H1 (cell line): Measurements from ENCODE around the gene PRKCD. TPM values are rescaled to one million over a fixed set of nuclear protein-coding genes. Genes with fewer than 3 reads are reported as not detected.

Experiments
- CTCF ChIA-PET: fragments of 300-600 bp; sonication (Branson Sonifier 250); formaldehyde crosslinking; loops from one replicate; lab custom pipeline; 2021; ENCODE audit not compliant: partially characterized antibody; lab: Charles Lee
- POLR2A ChIA-PET: fragments of 300-600 bp; sonication (Branson Sonifier 250); formaldehyde crosslinking; loops from one replicate; lab custom pipeline; 2021; ENCODE audit warnings: inconsistent platforms; ENCODE audit not compliant: partially characterized antibody; lab: Charles Lee
- DNase-seq, 2 experiments: peaks; one replicate each; pipeline versions ENCODE4 v3.0.0 to v3.0.0-alpha.2; 2010 to 2022; ENCODE audit warnings: low spot score in 2 of 2, low read depth in 1 of 2, mixed read lengths in 1 of 2
- FAIRE-seq: peaks from 2 replicates; lab custom pipeline; 2011; peaks lifted over from hg19 to GRCh38; lab: Jason Lieb, UNC
- H2AFZ ChIP-seq: 2 replicates; pipeline ENCODE4 v1.8.1; 2012; ENCODE audit warnings: low read length, inconsistent platforms
- H2AK5ac ChIP-seq: 2 replicates; pipeline ENCODE4 v1.6.1; 2013; ENCODE audit warnings: low read depth, low read length
- H2BK120ac ChIP-seq: replicated peaks from 2 replicates; pipeline ENCODE3; 2013; ENCODE audit warnings: low read depth, low read length, inconsistent platforms
- H2BK12ac ChIP-seq: 2 replicates; pipeline ENCODE4 v1.6.1; 2013; ENCODE audit warnings: low read depth, low read length
- H2BK15ac ChIP-seq: 2 replicates; pipeline ENCODE4 v1.6.1; 2013; ENCODE audit warnings: low read length
- H2BK20ac ChIP-seq: 2 replicates; pipeline ENCODE4 v1.6.1; 2013; ENCODE audit warnings: low read length
- H2BK5ac ChIP-seq: 2 replicates; pipeline ENCODE4 v1.6.1; 2013; ENCODE audit warnings: low read depth, low read length
- H3K14ac ChIP-seq: 2 replicates; pipeline ENCODE4 v1.6.1; 2013; ENCODE audit warnings: inconsistent platforms; ENCODE audit not compliant: insufficient read length
- H3K18ac ChIP-seq: 2 replicates; pipeline ENCODE4 v1.6.1; 2013; ENCODE audit warnings: low read length; ENCODE audit errors: extremely low read depth
- H3K23ac ChIP-seq: 2 replicates; pipeline ENCODE4 v1.6.1; 2013; ENCODE audit warnings: inconsistent platforms; ENCODE audit not compliant: insufficient read length
- H3K23me2 ChIP-seq: 2 replicates; pipeline ENCODE4 v1.6.1; 2013; ENCODE audit warnings: low read depth, low read length
- H3K27ac ChIP-seq: 2 replicates; pipeline ENCODE4 v1.6.1; 2011; ENCODE audit warnings: low read depth, low read length, inconsistent platforms
- H3K27me3 ChIP-seq, 4 experiments: replicated peaks in 1 of 4; 1 replicate in 1 of 4; 2 replicates in 3 of 4; pipeline versions ENCODE4 v1.6.1 to v1.8.1; 2011 to 2013; ENCODE audit warnings: low read length in 3 of 4, mild to moderate bottlenecking in 3 of 4, inconsistent platforms in 2 of 4, mixed read lengths in 2 of 4, moderate library complexity in 1 of 4; ENCODE audit not compliant: control insufficient read depth in 3 of 4, insufficient read depth in 3 of 4; ENCODE audit errors: extremely low read depth in 1 of 4
- H3K36me3 ChIP-seq, 4 experiments: 2 replicates each; pipeline versions ENCODE4 v1.6.1 to v1.8.1; 2011 to 2013; ENCODE audit warnings: mild to moderate bottlenecking in 4 of 4, low read length in 3 of 4, moderate library complexity in 2 of 4, control low read depth in 1 of 4, inconsistent platforms in 1 of 4; ENCODE audit not compliant: insufficient read depth in 4 of 4, control insufficient read depth in 2 of 4
- H3K4ac ChIP-seq: replicated peaks from 2 replicates; pipeline ENCODE3; 2013; ENCODE audit warnings: low read length, low read depth, mixed read lengths, inconsistent platforms; ENCODE audit not compliant: insufficient read length
- H3K4me1 ChIP-seq, 4 experiments: replicated peaks in 1 of 4; 1 replicate in 1 of 4; 2 replicates in 3 of 4; pipeline versions ENCODE4 v1.6.1 to v1.8.1; 2011 to 2013; ENCODE audit warnings: low read length in 3 of 4, inconsistent platforms in 2 of 4, mixed read lengths in 1 of 4; ENCODE audit not compliant: insufficient read depth in 4 of 4, control insufficient read depth in 3 of 4
- H3K4me2 ChIP-seq, 2 experiments: 2 replicates each; pipeline versions ENCODE4 v1.6.1 to v1.8.1; 2011 to 2013; ENCODE audit warnings: low read depth in 2 of 2, low read length in 2 of 2, control low read depth in 1 of 2, inconsistent platforms in 1 of 2, mild to moderate bottlenecking in 1 of 2; ENCODE audit not compliant: insufficient read depth in 1 of 2
- H3K4me3 ChIP-seq, 4 experiments: fragments of 200-600, 300-600 bp in 1 of 4; sonication (generic), shearing (Covaris generic), sonication (Bioruptor Twin) in 1 of 4; 2 replicates each; pipeline versions ENCODE4 v1.5.1 to v1.8.1; 2011 to 2016; ENCODE audit warnings: low read length in 4 of 4, low read depth in 3 of 4, control low read depth in 2 of 4, inconsistent platforms in 2 of 4, mild to moderate bottlenecking in 2 of 4, mixed read lengths in 1 of 4, moderate library complexity in 1 of 4; ENCODE audit not compliant: insufficient read depth in 2 of 4; ENCODE audit errors: extremely low read depth in 1 of 4
- H3K56ac ChIP-seq: replicated peaks from 2 replicates; pipeline ENCODE3; 2013; ENCODE audit warnings: low read depth, mild to moderate bottlenecking, mixed read lengths, low read length, inconsistent platforms; ENCODE audit not compliant: insufficient read length
- H3K79me1 ChIP-seq: 2 replicates; pipeline ENCODE4 v1.6.1; 2013; ENCODE audit warnings: low read depth, low read length, control low read depth
- H3K79me2 ChIP-seq, 2 experiments: 2 replicates each; pipeline versions ENCODE4 v1.6.1 to v1.8.1; 2012 to 2013; ENCODE audit warnings: low read length in 2 of 2, mild to moderate bottlenecking in 2 of 2, inconsistent platforms in 1 of 2; ENCODE audit not compliant: insufficient read depth in 2 of 2, control insufficient read depth in 1 of 2
- H3K9ac ChIP-seq, 4 experiments: replicated peaks in 1 of 4; 1 replicate in 1 of 4; 2 replicates in 3 of 4; pipeline versions ENCODE4 v1.6.1 to v1.8.1; 2011 to 2013; ENCODE audit warnings: low read depth in 3 of 4, low read length in 3 of 4, control low read depth in 2 of 4, mild to moderate bottlenecking in 2 of 4, moderate library complexity in 2 of 4, inconsistent platforms in 1 of 4; ENCODE audit errors: extremely low read depth in 1 of 4
- H3K9me3 ChIP-seq, 2 experiments: 2 replicates each; pipeline versions ENCODE4 v1.6.1 to v1.8.1; 2012 to 2013; ENCODE audit warnings: mild to moderate bottlenecking in 2 of 2, moderate library complexity in 2 of 2, control low read depth in 1 of 2, inconsistent platforms in 1 of 2, low read depth in 1 of 2, low read length in 1 of 2, mixed read lengths in 1 of 2; ENCODE audit not compliant: insufficient read depth in 2 of 2
- H4K20me1 ChIP-seq, 2 experiments: replicated peaks in 1 of 2; 2 replicates each; pipeline versions ENCODE3 to v1.8.1; 2011 to 2013; ENCODE audit warnings: inconsistent platforms in 2 of 2, low read length in 2 of 2, mild to moderate bottlenecking in 1 of 2; ENCODE audit not compliant: insufficient read depth in 2 of 2, control insufficient read depth in 1 of 2
- H4K5ac ChIP-seq: 2 replicates; pipeline ENCODE4 v1.6.1; 2013; ENCODE audit warnings: low read length, low read depth, mixed read lengths, inconsistent platforms; ENCODE audit not compliant: insufficient read length
- H4K8ac ChIP-seq: 2 replicates; pipeline ENCODE4 v1.8.0; 2013; ENCODE audit warnings: mild to moderate bottlenecking, moderate library complexity, low read length, inconsistent platforms; ENCODE audit not compliant: insufficient read depth; ENCODE audit errors: extremely low read depth
- H4K91ac ChIP-seq: replicated peaks from 2 replicates; pipeline ENCODE3; 2013; ENCODE audit warnings: low read length, mixed read lengths, inconsistent platforms; ENCODE audit not compliant: insufficient read length
- CTCF ChIP-seq, 3 experiments: IDR thresholded peaks; 1 replicate in 2 of 3; 2 replicates in 1 of 3; pipeline versions ENCODE4 v1.5.1 to v1.6.1; 2011; ENCODE audit warnings: low read length in 3 of 3, mild to moderate bottlenecking in 3 of 3, inconsistent platforms in 2 of 3, low read depth in 1 of 3, moderate library complexity in 1 of 3; ENCODE audit not compliant: insufficient read depth in 1 of 3; ENCODE audit errors: control extremely low read depth in 1 of 3
- RAD21 ChIP-seq, 2 experiments: IDR thresholded peaks in 1 of 2; conservative IDR thresholded peaks in 1 of 2; 2 replicates each; pipeline ENCODE4 v1.6.1; 2011; ENCODE audit warnings: low read depth in 2 of 2, low read length in 2 of 2, improper control_type of control experiment in 1 of 2, inconsistent platforms in 1 of 2, mild to moderate bottlenecking in 1 of 2, moderate library complexity in 1 of 2
- RNF2 ChIP-seq: fragments of 200-900, 300-1000 bp; sonication (generic); IDR thresholded peaks from 2 replicates; pipeline ENCODE4 v1.7.1; 2016; ENCODE audit warnings: borderline replicate concordance, low read depth, mild to moderate bottlenecking, antibody characterized with exemption, low read length; ENCODE audit not compliant: poor library complexity, severe bottlenecking; ENCODE audit errors: missing control alignments
- WGBS, 2 experiments: shearing (Covaris generic) in 1 of 2; methylation state at CpG; one replicate each; pipeline versions ENCODE4 v1.1.6 to v1.1.7; 2013 to 2015; ENCODE audit warnings: low lambda C conversion rate in 2 of 2, mixed read lengths in 2 of 2, inconsistent platforms in 1 of 2, low coverage in 1 of 2, missing lambda C conversion rate in 1 of 2; ENCODE audit not compliant: insufficient replicate concordance in 2 of 2, insufficient coverage in 1 of 2, insufficient read length in 1 of 2; ENCODE audit errors: extremely low coverage in 1 of 2, missing lambda C conversion rate in 1 of 2; 5-methylcytosine and 5-hydroxymethylcytosine counted together
- polyA plus RNA-seq, 7 experiments: library from polyadenylated mRNA; depleted of rRNA in 3 of 7; stranded (reverse) in 5 of 7; unstranded in 2 of 7; fragments of >200 nt in 5 of 7; fragments of 200-250 nt in 2 of 7; gene quantifications; 1 replicate in 5 of 7; 2 replicates in 1 of 7; 4 replicates in 1 of 7; pipeline versions ENCODE4 v1.2.1 to v1.2.3, GENCODE V29; 2011 to 2013; ENCODE audit warnings: missing spikeins in 2 of 7, mixed read lengths in 2 of 7
- total RNA-seq: library from RNA; stranded (reverse); fragmentation: NEBNext Ultra II Directional; extraction: Animal tissue kit (Norgen Biotek cat#: 25700); gene quantifications from 2 replicates; pipeline ENCODE4 v1.2.1, GENCODE V29; 2021

PRKCD gene
- total and polyA plus RNA-seq, 2 of the 8 experiments (the other 6 are each of a cell fraction or from before 2014, with no cell fraction given): 22.6 to 23.9 TPM

GRCh38 chr3:53169045-53169831, 8.2 kb downstream of the PRKCD start:
- H3K18ac ChIP-seq: peak overlapping the region; percentile 87
- CTCF ChIA-PET: interaction anchor here (0.6 to 5.9 kb wide), 16 partner anchors 10 to 66 kb away, joined by 3 to 50 read pairs (median 4); partner anchors contain the start of gene RFT1
- no peak overlapping the region; the same call in 1 of the 2 replicates for H2BK5ac ChIP-seq
- peak overlapping the region; percentile 49 for H3K4ac ChIP-seq
- H3K4me1 ChIP-seq: peaks cover 3 to 52% (median 33%) of the 10 kb centered on the region in 4 experiments
- WGBS, 2 experiments: 76% methylated on average over 12 of the region's 15 CpGs; no CpG with 5 or more reads in 1 of the 2 experiments
- peak overlapping the region; percentile 10 for H4K91ac ChIP-seq
- no peak overlapping the region for H3K56ac ChIP-seq
- 0 out of 2 replicates have a peak overlapping the region, but pooled peaks have one; percentile 61 for H2BK15ac ChIP-seq
- DNase-seq (no peak), FAIRE-seq (no peak)
- H3K23me2 ChIP-seq: no peaks in the 10 kb centered on the region; the same call in 1 of the 2 replicates
- no peak overlapping the region for H2AFZ ChIP-seq
- H3K9me3 ChIP-seq: no peaks in the 10 kb centered on the region
- H3K36me3 ChIP-seq: no peaks in the 10 kb centered on the region
- peaks cover 11% of the 10 kb centered on the region for H3K79me1 ChIP-seq
- TF ChIP-seq CTCF (IDR thresholded peaks at IDR 0.05; ENCODE audit: control extremely low read depth in 1 of 3, insufficient read depth in 1 of 3, low read depth in 1 of 3, low read length in 3 of 3) (peak in 1 of 3 experiments; percentile 30; a peak in 2 of 4 replicates), RAD21 (IDR thresholded peaks at IDR 0.05 in 1 of 2, conservative IDR thresholded peaks at IDR 0.05 in 1 of 2; ENCODE audit: low read depth in 2 of 2, low read length in 2 of 2) (peak in 1 of 2 experiments; percentile 22; a peak in 1 of 4 replicates), RNF2 (no peak)
- H3K27me3 ChIP-seq: no peaks in the 10 kb centered on the region
- no peak overlapping the region for H3K27ac ChIP-seq
- H3K79me2 ChIP-seq: no peaks in the 10 kb centered on the region; a peak in 1 of 4 replicates
- peaks cover 4 to 14% of the 10 kb centered on the region in 2 experiments for H4K20me1 ChIP-seq
- peak overlapping the region; percentile 70; the same call in 1 of the 2 replicates for H2AK5ac ChIP-seq
- H4K8ac ChIP-seq: peak overlapping the region; percentile 60
- no peak overlapping the region for H2BK20ac ChIP-seq
- H2BK12ac ChIP-seq: peak overlapping the region; percentile 2; the same call in 1 of the 2 replicates
- no peak overlapping the region for H3K9ac ChIP-seq
- no peak overlapping the region for H3K23ac ChIP-seq
- H3K4me2 ChIP-seq: no peak overlapping the region
- H2BK120ac ChIP-seq: no peak overlapping the region
- no peak overlapping the region for H3K4me3 ChIP-seq
- no peak overlapping the region for H4K5ac ChIP-seq
- no peak overlapping the region for H3K14ac ChIP-seq
- POLR2A ChIA-PET: interaction anchor here (1.0 to 7.9 kb wide), 9 partner anchors 9 to 50 kb away, joined by 3 to 56 read pairs (median 3); partner anchors contain the start of gene PRKCD
